ENCODE data around the gene COL27A1. TPM values are rescaled to one million over a fixed set of nuclear protein-coding genes. Genes with fewer than 3 reads are reported as not detected.
A peak's percentile ranks its signal among the peaks of the same experiment; 100 is the strongest.

COL27A1 gene
- total and polyA plus RNA-seq, 2 donors from 2014 or later, result 13.6 to 45.6 TPM

GRCh38 chr9:114155995-114156656 lies 789 bp downstream of the COL27A1 start:
- H3K9ac ChIP-seq (ENCODE audit: low read length in 3 of 3), result peak overlapping the region in 2 of 3 donors; percentile 58 to 64
- no peak for FAIRE-seq
- TF ChIP-seq CTCF (IDR thresholded peaks at IDR 0.05; ENCODE audit: borderline replicate concordance, extremely low read depth, insufficient read depth), result no peak
- no peaks in the 10 kb centered on the region for H3K9me3 ChIP-seq (ENCODE audit: control insufficient read depth in 2 of 3, insufficient read depth in 1 of 3, low read length in 3 of 3)
- H3K27me3 ChIP-seq (ENCODE audit: control insufficient read depth, insufficient read depth, low read length), result no peaks in the 10 kb centered on the region
- intact Hi-C loops (cut with DNase I), result loop anchor here (5.0 kb wide), 1 partner anchor 131 kb away; no protein-coding TSS in a partner anchor
- peak overlapping the region; percentile 38 to 65 for H3K27ac ChIP-seq (ENCODE audit: low read depth in 2 of 2, low read length in 2 of 2)
- H3K36me3 ChIP-seq (ENCODE audit: control insufficient read depth in 2 of 3, insufficient read depth in 3 of 3, low read length in 3 of 3), result no peaks in the 10 kb centered on the region
- H3K4me1 ChIP-seq (ENCODE audit: control insufficient read depth in 2 of 3, insufficient read depth in 2 of 3, low read depth in 1 of 3, low read length in 3 of 3), result peaks cover 0 to 18% (median 12%) of the 10 kb centered on the region in 3 donors
- peak in 3 of 5 donors; percentile 50 to 69 (median 65) for DNase-seq
- H3K4me3 ChIP-seq (ENCODE audit: low read length in 3 of 3), result peak overlapping the region; percentile 44 to 72 (median 57)

- FAIRE-seq, result no peak
- Histone ChIP-seq H3K9ac (ENCODE audit: low read length in 3 of 3) (peak overlapping the region in 2 of 3 donors; percentile 58 to 64), H3K9me3 (ENCODE audit: control insufficient read depth in 2 of 3, insufficient read depth in 1 of 3, low read length in 3 of 3) (no peaks in the 10 kb centered on the region), H3K27me3 (ENCODE audit: control insufficient read depth, insufficient read depth, low read length) (no peaks in the 10 kb centered on the region), H3K4me3 (ENCODE audit: low read length in 3 of 3) (peak overlapping the region; percentile 44 to 72 (median 57)), H3K4me1 (ENCODE audit: control insufficient read depth in 2 of 3, insufficient read depth in 2 of 3, low read depth in 1 of 3, low read length in 3 of 3) (peaks cover 0 to 19% (median 18%) of the 10 kb centered on the region in 3 donors), H3K27ac (ENCODE audit: low read depth in 2 of 2, low read length in 2 of 2) (peak overlapping the region; percentile 45 to 65), H3K36me3 (ENCODE audit: control insufficient read depth in 2 of 3, insufficient read depth in 3 of 3, low read length in 3 of 3) (no peaks in the 10 kb centered on the region)
- DNase-seq, result peak in 4 of 5 donors; percentile 64 to 91 (median 80)
- peak; percentile 20 for TF ChIP-seq CTCF (IDR thresholded peaks at IDR 0.05; ENCODE audit: borderline replicate concordance, extremely low read depth, insufficient read depth)
- intact Hi-C loops (cut with DNase I), result loop anchor here (5.0 kb wide), 1 partner anchor 130 kb away; no protein-coding TSS in a partner anchor
Observed at GRCh38 chr9:114156657-114157421, 1.5 kb downstream of the COL27A1 start.

GRCh38 chr9:114157516-114158176 lies 2.3 kb downstream of the COL27A1 start:
- peaks cover 0 to 26% (median 22%) of the 10 kb centered on the region in 3 donors for H3K4me1 ChIP-seq (ENCODE audit: control insufficient read depth in 2 of 3, insufficient read depth in 2 of 3, low read depth in 1 of 3, low read length in 3 of 3)
- no peak overlapping the region for H3K4me3 ChIP-seq (ENCODE audit: low read length in 3 of 3)
- peak overlapping the region in 1 of 2 donors; percentile 16 for H3K27ac ChIP-seq (ENCODE audit: low read depth in 2 of 2, low read length in 2 of 2)
- intact Hi-C loops (cut with DNase I), result loop anchor here (5.0 kb wide), 1 partner anchor 130 kb away; no protein-coding TSS in a partner anchor
- H3K27me3 ChIP-seq (ENCODE audit: control insufficient read depth, insufficient read depth, low read length), result no peaks in the 10 kb centered on the region
- H3K36me3 ChIP-seq (ENCODE audit: control insufficient read depth in 2 of 3, insufficient read depth in 3 of 3, low read length in 3 of 3), result no peaks in the 10 kb centered on the region
- no peaks in the 10 kb centered on the region for H3K9me3 ChIP-seq (ENCODE audit: control insufficient read depth in 2 of 3, insufficient read depth in 1 of 3, low read length in 3 of 3)
- peak overlapping the region in 1 of 3 donors; percentile 12 for H3K9ac ChIP-seq (ENCODE audit: low read length in 3 of 3)
- FAIRE-seq, result no peak
- DNase-seq, result no peak
- TF ChIP-seq CTCF (IDR thresholded peaks at IDR 0.05; ENCODE audit: borderline replicate concordance, extremely low read depth, insufficient read depth), result no peak

Measured in kidney (tissue), 14 donors.